ENCODE results near the gene NDC1. TPM values are rescaled to one million over a fixed set of nuclear protein-coding genes. Genes with fewer than 3 reads are reported as not detected.

Gene NDC1
- total RNA-seq, 1 donor from 2014 or later: 8.6 TPM

DNA sequence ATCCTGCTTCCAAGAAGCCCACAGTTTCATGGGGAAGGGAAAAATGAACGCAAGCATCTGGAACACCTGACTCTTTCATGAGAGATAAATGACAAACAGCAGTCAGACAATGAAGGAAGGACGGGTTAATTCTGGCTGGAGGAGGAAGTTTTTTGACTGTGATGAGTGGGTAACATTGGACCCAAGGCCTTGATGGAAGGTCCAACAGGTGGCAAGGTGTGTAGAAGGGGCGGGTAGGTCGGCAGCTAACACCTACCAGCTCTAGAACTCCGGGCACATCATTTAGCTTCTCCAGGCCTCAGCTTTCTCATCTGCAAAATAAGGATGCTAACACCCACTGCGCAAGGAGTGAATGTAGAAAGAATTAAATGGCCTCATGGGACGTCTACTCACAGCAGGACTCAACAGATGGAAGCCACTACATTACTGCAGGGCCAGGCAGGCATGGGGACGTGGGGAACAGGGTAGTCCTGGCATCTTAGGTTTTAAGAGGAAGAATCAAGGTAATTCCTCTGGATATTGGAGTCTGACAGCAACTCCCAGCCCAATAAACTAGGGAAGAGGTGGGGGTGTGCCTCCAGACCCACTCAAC, 112.0 kb downstream of the NDC1 start:
- H3K27me3 Mint-ChIP-seq (ENCODE audit: low read depth): no peaks in the 10 kb centered on the region
- H3K36me3 Mint-ChIP-seq (ENCODE audit: low read depth): peaks cover 2% of the 10 kb centered on the region
- no peak overlapping the region for H3K4me3 Mint-ChIP-seq (ENCODE audit: unreplicated experiment)
- H3K27ac Mint-ChIP-seq (ENCODE audit: unreplicated experiment): no peak overlapping the region
- H3K4me1 Mint-ChIP-seq (ENCODE audit: low read depth): peaks cover 64% of the 10 kb centered on the region
- DNase-seq (ENCODE audit: low spot score): no peak
- TF ChIP-seq, protein P1, sequence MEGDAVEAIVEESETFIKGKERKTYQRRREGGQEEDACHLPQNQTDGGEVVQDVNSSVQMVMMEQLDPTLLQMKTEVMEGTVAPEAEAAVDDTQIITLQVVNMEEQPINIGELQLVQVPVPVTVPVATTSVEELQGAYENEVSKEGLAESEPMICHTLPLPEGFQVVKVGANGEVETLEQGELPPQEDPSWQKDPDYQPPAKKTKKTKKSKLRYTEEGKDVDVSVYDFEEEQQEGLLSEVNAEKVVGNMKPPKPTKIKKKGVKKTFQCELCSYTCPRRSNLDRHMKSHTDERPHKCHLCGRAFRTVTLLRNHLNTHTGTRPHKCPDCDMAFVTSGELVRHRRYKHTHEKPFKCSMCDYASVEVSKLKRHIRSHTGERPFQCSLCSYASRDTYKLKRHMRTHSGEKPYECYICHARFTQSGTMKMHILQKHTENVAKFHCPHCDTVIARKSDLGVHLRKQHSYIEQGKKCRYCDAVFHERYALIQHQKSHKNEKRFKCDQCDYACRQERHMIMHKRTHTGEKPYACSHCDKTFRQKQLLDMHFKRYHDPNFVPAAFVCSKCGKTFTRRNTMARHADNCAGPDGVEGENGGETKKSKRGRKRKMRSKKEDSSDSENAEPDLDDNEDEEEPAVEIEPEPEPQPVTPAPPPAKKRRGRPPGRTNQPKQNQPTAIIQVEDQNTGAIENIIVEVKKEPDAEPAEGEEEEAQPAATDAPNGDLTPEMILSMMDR (IDR thresholded peaks at IDR 0.05): no peak
- H3K9me3 Mint-ChIP-seq (ENCODE audit: low read depth): no peaks in the 10 kb centered on the region

DNA sequence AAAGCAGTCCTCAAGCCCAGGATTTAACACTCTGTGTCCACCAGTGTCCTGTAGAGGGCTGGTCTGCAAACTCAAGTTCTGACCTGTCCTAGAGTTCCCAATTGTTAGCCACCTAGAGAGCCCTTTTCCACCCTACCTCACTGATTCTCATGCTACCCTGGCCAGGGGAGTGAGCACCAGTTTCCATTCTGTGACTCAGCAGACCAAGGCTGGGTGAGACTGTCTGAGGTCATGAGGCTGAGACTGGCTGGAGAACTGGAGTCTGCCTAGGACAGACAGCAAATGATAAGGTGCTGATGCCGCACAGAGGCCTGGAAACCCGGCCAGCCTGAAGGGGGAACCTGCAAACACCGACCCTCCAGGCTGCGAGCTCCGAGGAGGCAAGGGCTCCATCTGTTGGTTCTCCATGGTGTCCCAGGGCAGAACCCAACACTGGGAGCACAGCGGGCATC, 112.8 kb downstream of the NDC1 start:
- H3K27ac Mint-ChIP-seq (ENCODE audit: unreplicated experiment): no peak overlapping the region
- peaks cover 58% of the 10 kb centered on the region for H3K4me1 Mint-ChIP-seq (ENCODE audit: low read depth)
- H3K27me3 Mint-ChIP-seq (ENCODE audit: low read depth): no peaks in the 10 kb centered on the region
- no peak for DNase-seq (ENCODE audit: low spot score)
- no peaks in the 10 kb centered on the region for H3K9me3 Mint-ChIP-seq (ENCODE audit: low read depth)
- TF ChIP-seq, protein P1 (IDR thresholded peaks at IDR 0.05): peak; percentile 55
- H3K4me3 Mint-ChIP-seq (ENCODE audit: unreplicated experiment): no peak overlapping the region
- H3K36me3 Mint-ChIP-seq (ENCODE audit: low read depth): peaks cover 2% of the 10 kb centered on the region

DNA sequence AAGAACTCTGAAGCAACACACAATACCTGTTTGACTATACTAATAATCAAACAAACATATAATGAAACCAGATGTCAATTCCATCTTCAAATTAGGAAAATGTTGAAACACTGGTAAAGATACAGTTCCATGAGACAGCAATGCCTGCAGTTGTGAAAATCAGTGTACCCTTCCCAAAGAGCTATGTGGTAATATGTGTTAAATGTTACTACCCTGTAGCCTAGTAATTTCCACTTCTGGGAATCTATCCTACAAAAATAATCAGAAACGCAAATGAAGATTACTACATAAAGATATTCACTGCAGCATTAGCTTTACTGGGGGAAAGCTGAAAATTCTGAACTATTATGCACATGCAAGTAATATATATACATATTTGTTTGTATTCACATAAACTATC, 116.1 kb downstream of the NDC1 start:
- DNase-seq (ENCODE audit: low spot score): no peak
- Mint-ChIP-seq H3K9me3 (ENCODE audit: low read depth) (no peaks in the 10 kb centered on the region), H3K4me3 (ENCODE audit: unreplicated experiment) (no peak overlapping the region), H3K27ac (ENCODE audit: unreplicated experiment) (peak overlapping the region; percentile 32), H3K4me1 (ENCODE audit: low read depth) (peaks cover 43% of the 10 kb centered on the region), H3K27me3 (ENCODE audit: low read depth) (no peaks in the 10 kb centered on the region), H3K36me3 (ENCODE audit: low read depth) (peaks cover 2% of the 10 kb centered on the region)
- TF ChIP-seq, protein P1 (IDR thresholded peaks at IDR 0.05): no peak

- Mint-ChIP-seq H3K4me3 (ENCODE audit: unreplicated experiment) (no peak overlapping the region), H3K9me3 (ENCODE audit: low read depth) (no peaks in the 10 kb centered on the region), H3K27me3 (ENCODE audit: low read depth) (no peaks in the 10 kb centered on the region), H3K4me1 (ENCODE audit: low read depth) (peaks cover 41% of the 10 kb centered on the region), H3K27ac (ENCODE audit: unreplicated experiment) (no peak overlapping the region), H3K36me3 (ENCODE audit: low read depth) (peaks cover 2% of the 10 kb centered on the region)
- DNase-seq (ENCODE audit: low spot score): no peak
- TF ChIP-seq, protein P1 (IDR thresholded peaks at IDR 0.05): no peak
These were observed 117.0 kb downstream of the NDC1 start for GRCh38 chr1:53721088-53721487.

- DNase-seq (ENCODE audit: low spot score): no peak
- TF ChIP-seq, protein P1 (IDR thresholded peaks at IDR 0.05): no peak
- H3K27ac Mint-ChIP-seq (ENCODE audit: unreplicated experiment): no peak overlapping the region
- no peaks in the 10 kb centered on the region for H3K9me3 Mint-ChIP-seq (ENCODE audit: low read depth)
- peaks cover 2% of the 10 kb centered on the region for H3K36me3 Mint-ChIP-seq (ENCODE audit: low read depth)
- peaks cover 29% of the 10 kb centered on the region for H3K4me1 Mint-ChIP-seq (ENCODE audit: low read depth)
- no peak overlapping the region for H3K4me3 Mint-ChIP-seq (ENCODE audit: unreplicated experiment)
- H3K27me3 Mint-ChIP-seq (ENCODE audit: low read depth): no peaks in the 10 kb centered on the region
These were observed 118.6 kb downstream of the NDC1 start for GRCh38 chr1:53719469-53719868.
